Measurements from ENCODE around the gene VPS41.

VPS41 gene

DNA sequence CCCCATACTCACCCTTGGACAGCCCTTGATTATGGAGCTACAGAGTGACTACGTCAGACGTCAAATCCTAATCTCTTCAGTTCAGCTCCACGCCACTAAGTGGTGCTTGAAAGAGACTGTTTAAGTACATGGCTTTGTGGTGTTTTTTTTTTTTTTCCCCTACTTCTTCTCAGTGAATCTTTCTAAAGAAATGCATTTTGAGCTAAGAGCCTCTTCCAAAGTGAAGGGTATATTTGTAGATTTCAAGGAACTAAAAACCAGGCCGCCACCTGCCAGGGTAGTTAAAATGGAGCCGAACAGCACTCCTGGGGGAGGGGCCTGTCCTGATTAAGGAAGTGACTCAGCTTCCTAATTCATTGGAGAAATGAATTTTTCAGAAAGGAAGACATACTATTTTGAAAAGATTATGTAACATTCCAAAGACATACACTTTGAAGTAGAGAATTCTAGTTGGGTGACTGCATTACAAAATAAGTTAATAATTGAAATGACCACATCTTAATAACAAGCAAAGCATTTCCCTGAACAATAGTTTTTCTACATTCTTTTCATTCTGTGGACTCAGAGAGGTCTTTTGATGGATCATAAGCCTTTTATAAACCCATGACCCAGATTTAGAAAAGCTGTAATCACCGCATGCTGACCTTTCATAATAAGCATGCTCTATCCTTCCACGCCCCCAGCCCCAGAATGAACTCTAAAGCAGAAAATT lies 20.6 kb upstream of the VPS41 start:
- H3K4me1 Mint-ChIP-seq = peaks cover 3% of the 10 kb centered on the region
- DNase-seq (ENCODE audit: low spot score in 2 of 2) (no peak), ATAC-seq (ENCODE audit: low read depth) (no peak)
- no peaks in the 10 kb centered on the region for H3K9me3 Mint-ChIP-seq
- no peaks in the 10 kb centered on the region for H3K27me3 Mint-ChIP-seq
- H3K4me3 Mint-ChIP-seq = no peak overlapping the region
- H3K27ac Mint-ChIP-seq = no peak overlapping the region
- H3K36me3 Mint-ChIP-seq = no peaks in the 10 kb centered on the region

DNA sequence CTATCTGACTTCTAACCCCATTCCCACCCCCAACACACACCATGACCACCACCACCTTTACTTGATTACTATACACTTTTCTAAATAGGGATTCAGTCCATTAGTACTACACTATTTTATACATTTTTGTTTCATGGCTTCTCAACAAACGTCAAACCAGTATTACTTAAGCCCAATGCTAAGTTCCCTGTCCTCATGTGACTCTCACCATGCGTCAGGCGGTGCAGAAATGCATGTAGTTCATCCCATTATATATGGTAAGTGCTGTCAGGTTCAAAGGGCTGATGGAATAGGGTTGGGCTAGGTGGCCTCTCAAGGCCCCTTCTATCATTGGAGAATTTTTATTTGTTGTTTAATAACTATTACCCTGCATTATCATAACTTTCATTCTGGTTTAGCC lies 19.5 kb upstream of the VPS41 start:
- DNase-seq (ENCODE audit: low spot score in 2 of 2) (no peak), ATAC-seq (ENCODE audit: low read depth) (no peak)
- H3K27ac Mint-ChIP-seq = no peak overlapping the region
- peaks cover 3% of the 10 kb centered on the region for H3K4me1 Mint-ChIP-seq
- no peaks in the 10 kb centered on the region for H3K9me3 Mint-ChIP-seq
- H3K36me3 Mint-ChIP-seq = no peaks in the 10 kb centered on the region
- no peaks in the 10 kb centered on the region for H3K27me3 Mint-ChIP-seq
- no peak overlapping the region for H3K4me3 Mint-ChIP-seq

DNA sequence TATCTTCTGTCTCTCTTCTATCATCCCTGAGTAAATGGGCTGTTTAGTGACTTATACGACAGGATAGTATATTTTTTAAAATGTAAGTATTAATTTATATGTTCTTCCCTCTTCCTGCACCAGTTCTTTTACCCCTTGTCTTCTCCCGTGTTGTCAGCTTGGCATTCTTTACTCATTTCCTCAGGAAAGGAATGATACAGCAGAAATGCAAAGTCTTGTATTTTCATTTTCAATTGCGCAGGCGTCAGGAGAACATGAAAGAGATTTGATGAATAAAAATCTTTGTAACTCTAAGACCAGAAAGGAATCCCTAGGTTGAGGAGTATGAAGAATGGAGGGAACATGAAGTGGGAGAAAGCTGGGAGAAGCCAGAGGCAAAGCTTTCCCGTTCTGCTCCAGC lies 18.8 kb upstream of the VPS41 start:
- H3K36me3 Mint-ChIP-seq = no peaks in the 10 kb centered on the region
- H3K4me1 Mint-ChIP-seq = peaks cover 3% of the 10 kb centered on the region
- no peak overlapping the region for H3K27ac Mint-ChIP-seq
- H3K4me3 Mint-ChIP-seq = no peak overlapping the region
- H3K9me3 Mint-ChIP-seq = no peaks in the 10 kb centered on the region
- ATAC-seq (ENCODE audit: low read depth) (no peak), DNase-seq (ENCODE audit: low spot score in 2 of 2) (no peak)
- no peaks in the 10 kb centered on the region for H3K27me3 Mint-ChIP-seq

DNA sequence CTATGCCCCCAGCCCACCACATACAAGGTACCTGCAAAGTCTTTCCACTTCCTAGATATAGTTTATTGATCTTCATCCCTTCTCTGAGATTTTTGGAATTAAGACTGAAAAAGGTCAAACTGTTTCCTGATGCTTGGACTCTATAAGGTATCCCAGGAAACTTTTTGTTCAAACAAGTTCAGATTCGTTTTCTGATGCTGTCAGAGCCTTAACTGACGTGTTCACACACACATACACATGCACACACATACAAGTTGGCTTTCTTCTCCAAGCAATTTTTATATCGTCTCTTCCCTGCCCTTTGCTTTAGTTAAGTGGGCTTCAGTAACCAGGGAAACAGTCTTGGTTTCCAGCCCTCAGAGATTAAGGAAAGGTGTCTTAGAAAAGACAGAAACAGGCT lies 11.7 kb upstream of the VPS41 start:
- no peak overlapping the region for H3K27ac Mint-ChIP-seq
- H3K9me3 Mint-ChIP-seq = no peaks in the 10 kb centered on the region
- no peaks in the 10 kb centered on the region for H3K36me3 Mint-ChIP-seq
- DNase-seq (ENCODE audit: low spot score in 2 of 2) = no peak
- no peaks in the 10 kb centered on the region for H3K4me1 Mint-ChIP-seq
- H3K4me3 Mint-ChIP-seq = no peak overlapping the region
- H3K27me3 Mint-ChIP-seq = peaks cover 5% of the 10 kb centered on the region
- no peak for ATAC-seq (ENCODE audit: low read depth)

DNA sequence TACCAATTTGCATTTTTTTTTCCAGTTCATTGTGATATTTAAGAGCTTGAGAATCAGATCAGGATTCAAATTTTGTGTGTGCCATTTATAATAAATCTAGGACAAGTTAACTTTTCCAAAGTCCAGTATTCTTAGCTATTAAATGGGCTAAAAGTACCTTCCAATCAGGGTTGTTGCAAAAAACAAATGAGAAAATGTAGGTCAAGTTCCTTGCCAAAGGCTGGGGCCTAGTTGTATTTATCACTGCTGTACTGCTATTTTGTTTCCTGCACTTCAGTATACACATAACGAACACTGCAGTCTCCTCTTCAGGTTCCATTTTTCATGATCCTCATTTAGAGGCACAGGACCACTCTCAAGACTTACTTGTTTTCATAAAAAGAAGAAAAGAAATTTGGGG lies 7.4 kb upstream of the VPS41 start:
- DNase-seq (ENCODE audit: low spot score in 2 of 2) = no peak
- Mint-ChIP-seq H3K4me1 (no peaks in the 10 kb centered on the region), H3K36me3 (peaks cover 3% of the 10 kb centered on the region), H3K4me3 (no peak overlapping the region), H3K9me3 (peaks cover 2% of the 10 kb centered on the region), H3K27me3 (peaks cover 8% of the 10 kb centered on the region), H3K27ac (no peak overlapping the region)
- no peak for ATAC-seq (ENCODE audit: low read depth)

DNA sequence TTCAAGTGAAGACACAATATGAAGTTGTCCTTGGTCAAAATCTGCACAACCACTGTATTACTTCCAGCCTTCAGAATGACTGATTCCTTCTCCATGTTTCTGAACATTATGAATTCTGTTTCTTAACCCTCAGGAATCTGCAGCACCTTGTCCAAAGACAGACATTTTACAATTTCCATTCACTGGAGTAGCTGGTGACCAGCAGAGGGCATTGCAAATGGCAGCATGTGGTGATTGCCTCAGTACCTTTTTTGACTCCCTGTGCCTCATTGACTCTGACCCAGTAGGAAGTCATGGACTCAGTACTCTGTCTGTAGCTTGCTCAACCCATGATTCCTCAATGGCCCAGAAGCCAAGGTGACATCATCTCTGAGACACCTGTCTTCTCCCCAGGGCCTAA lies 879 bp upstream of the VPS41 start:
- H3K36me3 Mint-ChIP-seq = peaks cover 4% of the 10 kb centered on the region
- ATAC-seq (ENCODE audit: low read depth) (no peak), DNase-seq (ENCODE audit: low spot score in 2 of 2) (no peak)
- H3K4me1 Mint-ChIP-seq = peaks cover 21% of the 10 kb centered on the region
- peaks cover 2% of the 10 kb centered on the region for H3K27me3 Mint-ChIP-seq
- no peak overlapping the region for H3K27ac Mint-ChIP-seq
- H3K4me3 Mint-ChIP-seq = no peak overlapping the region
- peaks cover 2% of the 10 kb centered on the region for H3K9me3 Mint-ChIP-seq

DNA sequence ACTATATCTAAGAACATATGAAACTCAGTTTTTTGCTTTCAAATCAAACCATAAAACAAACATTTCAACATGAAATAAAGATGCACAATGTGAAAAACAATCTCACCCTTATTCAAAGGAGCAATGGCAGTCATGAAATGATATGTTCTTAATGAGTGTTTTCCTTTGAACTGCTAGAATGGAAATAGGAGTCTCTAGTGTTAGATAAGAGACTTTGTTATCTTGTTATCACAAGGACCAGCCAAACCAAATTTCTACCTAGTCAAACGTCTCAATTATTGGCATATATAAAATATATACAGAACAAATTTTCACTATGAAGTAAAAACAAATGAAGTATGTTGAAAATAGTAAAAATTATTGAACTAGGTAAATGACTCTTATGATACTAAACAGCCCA lies 1.2 kb downstream of the VPS41 start:
- Mint-ChIP-seq H3K27me3 (no peaks in the 10 kb centered on the region), H3K9me3 (no peaks in the 10 kb centered on the region), H3K27ac (no peak overlapping the region), H3K4me1 (peaks cover 25% of the 10 kb centered on the region), H3K36me3 (peaks cover 1% of the 10 kb centered on the region), H3K4me3 (peak overlapping the region; percentile 97)
- DNase-seq (ENCODE audit: low spot score in 2 of 2) (no peak), ATAC-seq (ENCODE audit: low read depth) (no peak)

DNA sequence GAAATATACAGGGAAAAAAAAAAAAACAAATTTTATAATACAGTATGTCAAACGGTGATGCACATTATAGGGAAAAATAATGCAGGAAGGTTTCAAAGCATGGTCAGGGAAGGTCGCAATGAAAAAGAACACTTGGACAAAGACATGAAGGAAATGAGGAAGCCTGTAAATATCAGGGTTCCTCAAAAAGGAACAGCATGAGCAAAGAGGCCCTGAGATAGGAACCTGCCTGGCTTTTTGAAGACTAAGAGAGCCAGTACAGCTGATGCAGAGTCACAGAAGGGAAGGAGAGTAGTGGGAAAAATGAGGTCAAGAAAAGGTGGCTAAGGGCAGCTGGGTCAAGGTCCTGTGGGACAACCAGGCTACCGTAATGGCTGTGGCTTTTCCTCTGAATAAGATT lies 1.9 kb downstream of the VPS41 start:
- DNase-seq (ENCODE audit: low spot score in 2 of 2) (no peak), ATAC-seq (ENCODE audit: low read depth) (no peak)
- H3K4me3 Mint-ChIP-seq = no peak overlapping the region
- peaks cover 31% of the 10 kb centered on the region for H3K4me1 Mint-ChIP-seq
- H3K36me3 Mint-ChIP-seq = peaks cover 1% of the 10 kb centered on the region
- H3K27ac Mint-ChIP-seq = no peak overlapping the region
- H3K27me3 Mint-ChIP-seq = no peaks in the 10 kb centered on the region
- no peaks in the 10 kb centered on the region for H3K9me3 Mint-ChIP-seq

DNA sequence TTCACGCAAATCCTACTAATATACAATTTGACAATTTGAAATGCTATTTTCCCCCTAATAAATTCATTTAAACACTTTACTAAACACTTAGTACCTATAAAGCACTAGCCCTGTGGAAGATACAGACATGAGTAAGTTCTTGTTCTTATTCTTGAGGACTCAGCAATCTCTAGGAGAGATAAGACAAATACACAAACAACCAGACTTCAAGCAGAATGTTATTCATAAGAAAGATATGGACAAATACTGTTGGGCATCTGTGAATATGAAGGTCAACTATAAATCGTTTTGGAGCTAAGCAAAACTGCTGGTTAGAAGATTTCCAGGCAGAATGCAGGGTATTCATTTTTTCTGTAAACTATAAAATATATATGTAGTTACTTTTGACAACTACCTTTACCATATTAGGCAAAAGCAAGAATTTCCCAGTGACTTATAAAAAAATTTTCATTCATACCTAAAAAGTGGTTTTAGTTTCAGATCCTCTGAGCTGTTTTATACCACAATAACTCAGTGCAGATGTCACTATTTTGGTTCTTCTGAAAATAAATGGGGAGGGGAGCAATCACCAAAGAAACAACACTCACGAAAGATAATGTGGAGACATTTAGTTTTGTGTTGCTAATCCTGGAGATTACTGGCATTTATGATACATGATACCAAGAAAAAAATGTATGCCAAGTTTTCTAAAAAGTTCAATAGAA lies 3.8 kb downstream of the VPS41 start:
- DNase-seq (ENCODE audit: low spot score in 2 of 2) (no peak), ATAC-seq (ENCODE audit: low read depth) (peak; percentile 13)
- H3K9me3 Mint-ChIP-seq = no peaks in the 10 kb centered on the region
- H3K4me3 Mint-ChIP-seq = no peak overlapping the region
- H3K27me3 Mint-ChIP-seq = no peaks in the 10 kb centered on the region
- peaks cover 8% of the 10 kb centered on the region for H3K36me3 Mint-ChIP-seq
- H3K4me1 Mint-ChIP-seq = peaks cover 42% of the 10 kb centered on the region
- peak overlapping the region; percentile 20 for H3K27ac Mint-ChIP-seq

DNA sequence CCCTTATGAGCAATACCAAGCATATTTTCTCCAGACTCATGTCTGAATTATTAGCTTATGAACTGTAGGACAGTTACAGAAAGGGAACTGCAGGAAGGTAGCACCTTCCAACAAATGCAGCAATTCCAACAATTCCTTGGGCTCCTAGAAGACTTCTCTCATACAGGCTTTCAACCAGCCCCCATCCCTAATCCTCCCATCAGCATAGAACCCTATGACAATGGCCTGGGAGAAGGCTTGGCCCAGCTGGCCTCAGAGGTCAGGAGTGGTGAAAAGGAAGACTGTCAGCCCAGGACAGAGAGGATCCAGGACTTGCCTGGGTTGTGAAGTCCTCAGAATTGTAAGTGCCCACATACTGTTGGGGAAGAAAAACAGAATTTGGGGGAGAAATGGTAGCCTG lies 5.9 kb downstream of the VPS41 start:
- Mint-ChIP-seq H3K27ac (no peak overlapping the region), H3K9me3 (no peaks in the 10 kb centered on the region), H3K27me3 (no peaks in the 10 kb centered on the region), H3K4me3 (no peak overlapping the region), H3K36me3 (peaks cover 8% of the 10 kb centered on the region), H3K4me1 (peaks cover 43% of the 10 kb centered on the region)
- no peak for ATAC-seq (ENCODE audit: low read depth)
- no peak for DNase-seq (ENCODE audit: low spot score in 2 of 2)

DNA sequence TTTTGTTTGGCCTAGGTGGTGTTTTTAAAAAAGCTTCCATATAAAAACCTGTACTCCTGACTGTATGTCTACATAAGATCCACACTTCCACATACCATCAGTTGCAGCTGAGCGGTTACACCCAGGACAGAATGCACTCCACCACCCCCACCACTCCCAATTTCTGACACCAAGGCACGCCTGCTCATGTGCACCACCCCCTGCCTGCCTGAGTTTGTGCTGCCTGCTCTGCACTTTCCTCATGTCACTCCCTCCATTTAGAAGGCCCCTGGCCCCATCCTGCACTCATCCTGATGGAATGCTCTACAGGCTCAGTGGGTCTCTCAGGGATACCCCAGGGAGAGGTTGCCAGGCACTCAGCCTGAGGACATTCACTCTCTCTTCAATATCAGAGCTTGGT lies 6.5 kb downstream of the VPS41 start:
- Mint-ChIP-seq H3K4me1 (peaks cover 43% of the 10 kb centered on the region), H3K36me3 (peaks cover 10% of the 10 kb centered on the region), H3K4me3 (no peak overlapping the region), H3K27ac (peak overlapping the region; percentile 64), H3K27me3 (no peaks in the 10 kb centered on the region), H3K9me3 (no peaks in the 10 kb centered on the region)
- no peak for ATAC-seq (ENCODE audit: low read depth)
- DNase-seq (ENCODE audit: low spot score in 2 of 2) = no peak

DNA sequence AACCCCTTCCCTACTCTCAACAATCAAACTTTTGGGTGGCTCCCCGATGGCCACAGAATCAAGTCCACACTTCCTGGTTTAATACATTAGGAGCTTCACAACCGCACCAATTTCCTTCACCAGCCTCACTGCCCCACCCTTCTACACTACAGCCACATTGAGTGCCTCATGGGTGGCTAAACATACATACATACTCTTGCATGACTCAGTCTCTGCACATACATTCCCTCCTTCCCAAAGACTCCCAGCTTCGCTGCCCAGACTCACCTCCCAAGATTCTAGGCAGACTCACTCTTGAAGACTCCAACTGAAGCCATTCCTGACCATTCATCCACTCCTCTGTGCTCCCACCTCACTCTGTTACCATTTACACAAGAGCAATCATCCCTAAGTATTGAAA lies 15.9 kb downstream of the VPS41 start:
- peaks cover 1% of the 10 kb centered on the region for H3K9me3 Mint-ChIP-seq
- H3K27ac Mint-ChIP-seq = no peak overlapping the region
- no peak overlapping the region for H3K4me3 Mint-ChIP-seq
- ATAC-seq (ENCODE audit: low read depth) (no peak), DNase-seq (ENCODE audit: low spot score in 2 of 2) (no peak)
- H3K4me1 Mint-ChIP-seq = peaks cover 10% of the 10 kb centered on the region
- peaks cover 38% of the 10 kb centered on the region for H3K36me3 Mint-ChIP-seq
- no peaks in the 10 kb centered on the region for H3K27me3 Mint-ChIP-seq

DNA sequence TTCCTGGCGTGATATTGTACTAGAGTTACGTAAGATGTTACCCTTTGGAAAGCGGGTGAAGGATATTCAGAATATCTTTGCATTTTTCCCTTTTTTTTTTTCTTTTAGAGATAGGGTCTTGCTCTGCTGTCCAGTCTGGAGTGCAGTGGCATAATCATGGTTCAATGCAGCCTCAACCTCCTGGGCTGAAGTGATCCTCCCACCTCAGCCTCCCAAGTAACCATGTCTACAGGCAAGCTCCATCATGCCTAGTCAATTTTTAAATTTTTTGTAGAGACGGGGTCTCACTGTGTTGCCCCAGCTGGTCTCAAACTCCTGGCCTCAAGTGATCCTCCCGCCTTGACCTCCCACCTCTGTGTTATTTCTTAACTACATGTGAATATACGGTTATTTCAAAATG lies 18.4 kb downstream of the VPS41 start:
- no peak for ATAC-seq (ENCODE audit: low read depth)
- H3K27me3 Mint-ChIP-seq = no peaks in the 10 kb centered on the region
- H3K4me3 Mint-ChIP-seq = no peak overlapping the region
- peaks cover 15% of the 10 kb centered on the region for H3K4me1 Mint-ChIP-seq
- DNase-seq (ENCODE audit: low spot score in 2 of 2) = no peak
- peaks cover 38% of the 10 kb centered on the region for H3K36me3 Mint-ChIP-seq
- no peak overlapping the region for H3K27ac Mint-ChIP-seq
- peaks cover 1% of the 10 kb centered on the region for H3K9me3 Mint-ChIP-seq

DNA sequence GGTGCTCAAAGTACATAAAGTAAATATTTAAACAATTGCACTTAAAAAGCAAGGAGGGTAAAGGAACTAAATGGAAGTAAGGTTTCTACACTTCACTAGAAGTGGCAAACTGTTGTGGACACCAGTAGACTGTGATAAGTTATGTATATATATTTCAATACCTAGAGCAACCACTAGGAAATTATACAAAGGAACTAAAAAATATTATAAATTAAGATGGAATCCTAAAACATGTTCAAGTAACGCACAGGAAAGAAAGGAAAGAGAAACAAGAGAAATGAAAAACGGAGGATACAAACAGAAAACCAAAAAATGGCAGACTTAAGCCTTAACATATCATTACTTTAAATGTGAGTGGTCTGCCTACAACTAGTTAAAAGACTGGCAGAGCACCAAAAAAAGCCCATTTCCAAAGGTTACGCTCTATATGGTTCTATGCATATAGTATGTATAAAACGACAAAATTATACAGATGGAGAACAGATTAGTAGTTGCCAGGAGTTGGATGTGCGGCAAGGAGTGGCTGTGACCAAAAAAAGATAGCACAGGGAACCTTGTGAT lies 19.0 kb downstream of the VPS41 start:
- peaks cover 40% of the 10 kb centered on the region for H3K36me3 Mint-ChIP-seq
- peaks cover 15% of the 10 kb centered on the region for H3K4me1 Mint-ChIP-seq
- no peaks in the 10 kb centered on the region for H3K27me3 Mint-ChIP-seq
- H3K4me3 Mint-ChIP-seq = no peak overlapping the region
- ATAC-seq (ENCODE audit: low read depth) = no peak
- no peak for DNase-seq (ENCODE audit: low spot score in 2 of 2)
- peaks cover 1% of the 10 kb centered on the region for H3K9me3 Mint-ChIP-seq
- H3K27ac Mint-ChIP-seq = no peak overlapping the region

DNA sequence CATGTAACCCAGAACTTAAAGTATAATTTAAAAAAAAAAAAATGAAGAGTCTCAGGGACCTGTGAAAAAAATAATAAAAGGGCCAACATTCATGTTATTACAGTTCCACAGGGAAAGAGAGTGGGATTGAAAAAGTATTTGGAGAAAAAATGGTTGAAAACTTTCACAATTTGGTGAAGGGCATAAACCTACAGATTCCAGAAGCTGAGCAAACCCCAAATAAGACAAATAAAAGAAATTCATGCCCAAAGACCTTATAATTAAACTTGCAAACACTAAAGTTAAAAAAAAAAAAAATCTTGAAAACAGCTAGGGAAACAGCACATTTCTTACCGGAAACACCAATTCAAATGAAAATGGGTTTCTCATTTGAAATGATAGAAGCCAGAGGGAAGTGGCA lies 19.9 kb downstream of the VPS41 start:
- Mint-ChIP-seq H3K9me3 (peaks cover 1% of the 10 kb centered on the region), H3K4me3 (no peak overlapping the region), H3K27me3 (no peaks in the 10 kb centered on the region), H3K36me3 (peaks cover 40% of the 10 kb centered on the region), H3K4me1 (peaks cover 20% of the 10 kb centered on the region), H3K27ac (no peak overlapping the region)
- DNase-seq (ENCODE audit: low spot score in 2 of 2) (no peak), ATAC-seq (ENCODE audit: low read depth) (no peak)

Measured in memory B cell (primary cell).